Glutamatergic neuron (in vitro differentiated cells): ENCODE measurements around the gene OR1F1. TPM values are rescaled to one million over a fixed set of nuclear protein-coding genes. Genes with fewer than 3 reads are reported as not detected.
"Not testable (repeated sequence)": the region's sequence is repeated elsewhere in the genome, so short reads cannot be mapped to it uniquely, and the experiment has no call there.

ENCODE experiments used
- DNase-seq: peaks from one replicate; pipeline ENCODE4 v3.0.0; 2022
- H3K27ac Mint-ChIP-seq: one replicate; pipeline ENCODE4 v1.8.0; 2020; ENCODE audit warnings: mild to moderate bottlenecking, mixed read lengths, inconsistent platforms; ENCODE audit not compliant: unreplicated experiment
- H3K27me3 Mint-ChIP-seq: one replicate; pipeline ENCODE4 v1.8.0; 2020; ENCODE audit warnings: mild to moderate bottlenecking, moderate library complexity, mixed read lengths, inconsistent platforms; ENCODE audit not compliant: unreplicated experiment
- H3K36me3 Mint-ChIP-seq: one replicate; pipeline ENCODE4 v1.8.0; 2020; ENCODE audit warnings: mild to moderate bottlenecking, mixed read lengths, inconsistent platforms; ENCODE audit not compliant: unreplicated experiment
- H3K4me1 Mint-ChIP-seq: one replicate; pipeline ENCODE4 v1.8.0; 2020; ENCODE audit warnings: mild to moderate bottlenecking, low read depth, mixed read lengths, inconsistent platforms; ENCODE audit not compliant: unreplicated experiment
- H3K4me3 Mint-ChIP-seq: one replicate; pipeline ENCODE4 v1.8.0; 2020; ENCODE audit warnings: mild to moderate bottlenecking, mixed read lengths, inconsistent platforms; ENCODE audit not compliant: unreplicated experiment
- H3K9me3 Mint-ChIP-seq: one replicate; pipeline ENCODE4 v1.8.0; 2020; ENCODE audit warnings: mild to moderate bottlenecking, moderate library complexity, mixed read lengths, inconsistent platforms; ENCODE audit not compliant: unreplicated experiment
- total RNA-seq: library from RNA; stranded (reverse); fragmentation: NEBNext Ultra II Directional; extraction: Animal tissue kit (Norgen Biotek cat#: 25700); gene quantifications from one replicate; pipeline ENCODE4 v1.2.1, GENCODE V29; 2021; ENCODE audit not compliant: unreplicated experiment
- TF ChIP-seq, protein P1 (sequence below): fragments of 200-600 bp; sonication (generic); IDR thresholded peaks from one replicate; pipeline ENCODE4 v1.5.0; 2021; ENCODE audit not compliant: partially characterized antibody, unreplicated experiment

Gene OR1F1
- total RNA-seq, 1 donor from 2014 or later, result not detected

DNA sequence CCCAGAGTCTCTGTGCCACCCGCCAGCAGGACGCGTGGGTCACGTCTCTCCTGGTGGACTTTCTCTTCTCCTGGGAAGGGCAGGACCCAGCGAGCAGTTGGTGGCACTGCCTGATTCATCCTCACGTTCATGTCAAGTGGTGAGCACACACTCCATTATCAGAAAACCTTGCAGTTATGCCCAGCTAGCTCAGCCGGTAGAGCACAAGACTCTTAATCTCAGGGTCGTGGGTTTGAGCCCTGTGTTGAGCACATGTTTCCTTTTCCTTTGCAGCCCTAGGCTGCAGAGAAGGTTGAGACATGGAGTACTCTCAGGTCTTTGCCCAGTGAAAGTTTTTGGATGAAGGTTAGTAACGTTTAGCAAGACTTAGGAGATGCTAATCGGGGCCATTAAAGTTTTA lies 8.0 kb downstream of the OR1F1 start:
- DNase-seq, result no peak
- TF ChIP-seq, protein P1, sequence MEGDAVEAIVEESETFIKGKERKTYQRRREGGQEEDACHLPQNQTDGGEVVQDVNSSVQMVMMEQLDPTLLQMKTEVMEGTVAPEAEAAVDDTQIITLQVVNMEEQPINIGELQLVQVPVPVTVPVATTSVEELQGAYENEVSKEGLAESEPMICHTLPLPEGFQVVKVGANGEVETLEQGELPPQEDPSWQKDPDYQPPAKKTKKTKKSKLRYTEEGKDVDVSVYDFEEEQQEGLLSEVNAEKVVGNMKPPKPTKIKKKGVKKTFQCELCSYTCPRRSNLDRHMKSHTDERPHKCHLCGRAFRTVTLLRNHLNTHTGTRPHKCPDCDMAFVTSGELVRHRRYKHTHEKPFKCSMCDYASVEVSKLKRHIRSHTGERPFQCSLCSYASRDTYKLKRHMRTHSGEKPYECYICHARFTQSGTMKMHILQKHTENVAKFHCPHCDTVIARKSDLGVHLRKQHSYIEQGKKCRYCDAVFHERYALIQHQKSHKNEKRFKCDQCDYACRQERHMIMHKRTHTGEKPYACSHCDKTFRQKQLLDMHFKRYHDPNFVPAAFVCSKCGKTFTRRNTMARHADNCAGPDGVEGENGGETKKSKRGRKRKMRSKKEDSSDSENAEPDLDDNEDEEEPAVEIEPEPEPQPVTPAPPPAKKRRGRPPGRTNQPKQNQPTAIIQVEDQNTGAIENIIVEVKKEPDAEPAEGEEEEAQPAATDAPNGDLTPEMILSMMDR, result no peak
- H3K27me3 Mint-ChIP-seq, result peaks cover 9% of the 10 kb centered on the region
- no peak overlapping the region for H3K27ac Mint-ChIP-seq
- peaks cover 3% of the 10 kb centered on the region for H3K36me3 Mint-ChIP-seq
- peaks cover 7% of the 10 kb centered on the region for H3K9me3 Mint-ChIP-seq
- peaks cover under 1% of the 10 kb centered on the region for H3K4me1 Mint-ChIP-seq
- H3K4me3 Mint-ChIP-seq, result no peak overlapping the region

DNA sequence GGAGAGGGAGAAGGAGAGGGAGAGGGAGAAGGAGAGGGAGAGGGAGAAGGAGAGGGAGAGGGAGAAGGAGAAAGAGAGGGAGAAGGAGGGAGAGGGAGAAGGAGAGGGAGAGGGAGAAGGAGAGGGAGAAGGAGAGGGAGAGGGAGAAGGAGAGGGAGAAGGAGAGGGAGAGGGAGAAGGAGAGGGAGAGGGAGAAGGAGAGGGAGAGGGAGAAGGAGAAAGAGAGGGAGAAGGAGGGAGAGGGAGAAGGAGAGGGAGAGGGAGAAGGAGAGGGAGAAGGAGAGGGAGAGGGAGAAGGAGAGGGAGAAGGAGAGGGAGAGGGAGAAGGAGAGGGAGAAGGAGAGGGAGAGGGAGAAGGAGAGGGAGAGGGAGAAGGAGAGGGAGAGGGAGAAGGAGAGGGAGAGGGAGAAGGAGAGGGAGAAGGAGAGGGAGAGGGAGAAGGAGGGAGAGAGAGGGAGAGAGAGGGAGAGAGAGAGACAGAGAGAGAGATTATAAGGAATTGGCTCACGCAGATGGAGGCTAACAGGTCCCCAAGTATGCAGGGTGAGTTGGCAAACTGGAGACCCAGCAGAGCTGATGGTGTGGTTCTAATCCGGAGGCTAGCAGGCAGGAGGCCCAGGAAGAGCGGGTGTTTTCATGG lies 9.8 kb downstream of the OR1F1 start:
- not testable (repeated sequence) for H3K36me3 Mint-ChIP-seq, H3K27ac Mint-ChIP-seq, H3K9me3 Mint-ChIP-seq, H3K4me1 Mint-ChIP-seq, H3K4me3 Mint-ChIP-seq, DNase-seq, H3K27me3 Mint-ChIP-seq

DNA sequence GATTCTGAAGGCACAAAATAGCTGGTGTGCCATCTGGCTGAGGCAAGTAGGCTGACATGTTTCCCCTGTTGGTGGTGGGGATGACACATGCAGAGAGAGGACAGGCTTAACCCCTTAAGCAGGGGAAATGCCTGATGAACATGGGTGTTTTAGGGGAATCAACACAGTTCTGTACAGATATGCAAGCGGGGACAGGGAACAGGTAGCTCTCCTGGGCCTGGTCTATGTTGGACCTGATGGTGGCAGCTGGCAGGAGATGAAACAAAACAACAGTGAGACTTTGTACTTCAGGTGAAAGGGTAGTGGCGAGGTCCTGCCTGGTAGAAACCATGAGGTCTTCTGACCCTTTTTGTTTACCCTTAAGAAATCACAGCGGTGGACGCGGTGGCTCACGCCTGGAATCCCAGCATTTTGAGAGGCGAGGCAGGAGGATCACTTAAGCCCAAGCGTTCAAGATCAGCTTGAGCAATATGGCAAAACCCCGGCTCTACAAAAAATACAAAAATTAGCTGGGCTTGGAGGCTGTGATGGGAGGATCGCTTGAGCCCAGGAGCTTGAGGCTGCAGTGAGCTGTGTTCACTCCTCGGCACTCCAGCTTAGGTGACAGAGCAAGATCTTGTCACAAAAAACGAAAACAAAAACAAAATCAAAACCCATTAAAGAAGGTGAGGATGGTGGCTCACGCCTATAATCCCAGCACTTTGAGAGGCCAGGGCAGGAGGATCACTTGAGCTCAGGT lies 10.5 kb downstream of the OR1F1 start:
- Mint-ChIP-seq H3K9me3 (no peaks in the 10 kb centered on the region), H3K27me3 (peaks cover 3% of the 10 kb centered on the region), H3K36me3 (no peaks in the 10 kb centered on the region), H3K4me3 (no peak overlapping the region), H3K4me1 (no peaks in the 10 kb centered on the region), H3K27ac (no peak overlapping the region)
- TF ChIP-seq, protein P1, result no peak
- DNase-seq, result no peak

- Mint-ChIP-seq H3K27me3 (peaks cover 3% of the 10 kb centered on the region), H3K4me1 (no peaks in the 10 kb centered on the region), H3K9me3 (peaks cover 12% of the 10 kb centered on the region)
Observed at GRCh38 chr16:3202903-3203539, 15.0 kb downstream of the OR1F1 start.

DNA sequence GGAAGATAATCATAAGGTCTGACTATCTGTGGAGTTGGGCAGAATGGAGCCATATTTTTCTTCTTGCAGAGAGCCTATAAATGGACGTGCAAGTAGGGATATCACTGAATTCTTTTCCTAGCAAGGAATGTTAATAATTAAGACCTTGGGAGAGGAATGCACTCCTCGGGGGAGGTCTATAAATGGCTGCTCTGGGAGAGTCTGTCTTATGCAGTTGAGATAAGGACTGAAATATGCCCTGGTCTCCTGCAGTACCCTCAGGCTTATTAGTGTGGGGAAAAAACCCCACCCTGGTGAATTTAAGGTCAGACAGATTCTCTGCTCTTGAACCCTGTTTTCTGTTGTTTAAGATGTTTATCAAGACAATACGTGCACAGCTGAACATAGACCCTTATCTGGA lies 17.9 kb downstream of the OR1F1 start:
- peaks cover 20% of the 10 kb centered on the region for H3K36me3 Mint-ChIP-seq

More at GRCh38 chr16:3202903-3203539, 15.0 kb downstream of the OR1F1 start:
- TF ChIP-seq, protein P1, result no peak
- no peak for DNase-seq
- H3K4me3 Mint-ChIP-seq, result no peak overlapping the region
- no peak overlapping the region for H3K27ac Mint-ChIP-seq
- H3K36me3 Mint-ChIP-seq, result peaks cover 16% of the 10 kb centered on the region

More for the DNA sequence above, 17.9 kb downstream of the OR1F1 start:
- not testable (repeated sequence) for H3K4me3 Mint-ChIP-seq, DNase-seq, H3K27ac Mint-ChIP-seq, H3K4me1 Mint-ChIP-seq, H3K27me3 Mint-ChIP-seq
- peaks cover 12% of the 10 kb centered on the region for H3K9me3 Mint-ChIP-seq
